Measurements from ENCODE around the gene FARP2. TPM values are rescaled to one million over a fixed set of nuclear protein-coding genes. Genes with fewer than 3 reads are reported as not detected.

FARP2 gene
- total and polyA plus RNA-seq, 2 of the 4 experiments (the other 2 are of a cell fraction) = 17.1 to 30.8 TPM

- Histone ChIP-seq H3K18ac (ENCODE audit: low read depth, low read length) (no peak overlapping the region), H3K4me1 (ENCODE audit: control insufficient read depth, insufficient read depth, low read length) (no peaks in the 10 kb centered on the region), H3K56ac (ENCODE audit: extremely low read depth, insufficient read depth, low read length) (no peak overlapping the region), H3K36me3 (ENCODE audit: control insufficient read depth, insufficient read depth, low read length) (peaks cover 29% of the 10 kb centered on the region), H4K8ac (ENCODE audit: low read depth in 2 of 2, low read length in 2 of 2) (no peak overlapping the region), H3K4me3 (ENCODE audit: insufficient read depth, low read depth, low read length) (no peak overlapping the region), H2BK15ac (ENCODE audit: low read depth, low read length) (no peak overlapping the region), H2AK5ac (ENCODE audit: low read depth, low read length) (no peak overlapping the region), H2AK9ac (replicated peaks; ENCODE audit: low read depth, low read length, poor library complexity) (no peak overlapping the region), H3K9me3 (ENCODE audit: control insufficient read depth, insufficient read depth, low read length) (no peaks in the 10 kb centered on the region), H4K91ac (ENCODE audit: insufficient read depth, low read depth, low read length) (no peak overlapping the region), H2BK120ac (ENCODE audit: low read depth, low read length) (no peak overlapping the region), H3K9me1 (ENCODE audit: insufficient read depth, low read length) (peaks cover 5% of the 10 kb centered on the region; the same call in 1 of the 2 replicates), H3K27ac (ENCODE audit: insufficient read depth, low read length) (no peak overlapping the region), H3K9ac (ENCODE audit: low read depth, low read length) (no peak overlapping the region), H3K4me2 (ENCODE audit: low read depth, low read length) (no peak overlapping the region), H3K14ac (replicated peaks; ENCODE audit: low read depth, low read length) (no peak overlapping the region), H4K20me1 (ENCODE audit: insufficient read depth, low read length) (no peaks in the 10 kb centered on the region), H2BK5ac (ENCODE audit: low read depth, low read length, poor library complexity, severe bottlenecking) (no peak overlapping the region), H3K27me3 (ENCODE audit: control insufficient read depth, insufficient read depth, low read length) (no peaks in the 10 kb centered on the region), H3K23ac (ENCODE audit: low read depth, low read length) (no peak overlapping the region), H3K79me1 (ENCODE audit: low read depth in 1 of 2, low read length in 2 of 2) (peaks cover 2 to 4% of the 10 kb centered on the region in 2 experiments; a peak in 1 of 4 replicates), H2AFZ (replicated peaks; ENCODE audit: low read length, poor library complexity) (no peak overlapping the region), H2BK20ac (ENCODE audit: low read depth, low read length) (no peak overlapping the region), H4K5ac (ENCODE audit: low read depth, low read length) (no peak overlapping the region), H3K4ac (ENCODE audit: low read depth, low read length) (no peak overlapping the region)
- 95% methylated on average over 7 of the region's 14 CpGs; no CpG with 5 or more reads in 1 of the 2 experiments for WGBS, 2 experiments (ENCODE audit: extremely low coverage in 2 of 2, insufficient read length in 1 of 2)
- ChIA-PET CTCF (no interaction called here), POLR2A (ENCODE audit: unreplicated experiment) (no interaction called here)
- intact Hi-C loops (cut with micrococcal nuclease) = no loop called here
- DNase-seq (no peak), ATAC-seq (ENCODE audit: low read depth) (no peak)
- TF ChIP-seq USF2 (IDR thresholded peaks at IDR 0.05; ENCODE audit: low read depth, low read length) (no peak), MXI1 (IDR thresholded peaks at IDR 0.05; ENCODE audit: borderline replicate concordance, low read depth, low read length) (no peak), ELK1 (IDR thresholded peaks at IDR 0.05; ENCODE audit: borderline replicate concordance, low read depth, low read length) (no peak), RCOR1 (IDR thresholded peaks at IDR 0.05; ENCODE audit: insufficient replicate concordance, low read length) (no peak), POLR2A (IDR thresholded peaks at IDR 0.05; ENCODE audit: low read depth, low read length) (no peak), CTCF (conservative IDR thresholded peaks at IDR 0.05; ENCODE audit: low read depth, low read length) (no peak), RAD21 (IDR thresholded peaks at IDR 0.05; ENCODE audit: low read length) (no peak), MAZ (IDR thresholded peaks at IDR 0.05; ENCODE audit: borderline replicate concordance, low read depth, low read length) (no peak), SMC3 (IDR thresholded peaks at IDR 0.05; ENCODE audit: low read depth, low read length) (no peak), RFX5 (IDR thresholded peaks at IDR 0.05; ENCODE audit: low read depth, low read length) (no peak), MAFK (IDR thresholded peaks at IDR 0.05; ENCODE audit: low read depth, low read length) (no peak)
- in situ Hi-C loops (cut with MboI; ENCODE audit: low sequenced_read_pairs) = no loop called here
- dilution Hi-C loops (cut with HindIII; ENCODE audit: low sequenced_read_pairs, unreplicated experiment) = no loop called here
- no TSS peak for BruUV-seq (replicated peaks)
Observed at GRCh38 chr2:241441492-241441891, 85.4 kb downstream of the FARP2 start.

All from IMR-90 (cell line).